GM12878 (cell line): Measurements from ENCODE around the gene SNX32. TPM values are rescaled to one million over a fixed set of nuclear protein-coding genes. Genes with fewer than 3 reads are reported as not detected.

ENCODE experiments used
- ATAC-seq: fragments of 200-7000 bp; cut with Tn5 transposase; 3 replicates; pipeline ENCODE4 v1.9.1; 2020; ENCODE audit warnings: mild to moderate bottlenecking, moderate library complexity
- BruUV-seq: library from RNA; stranded (reverse); fragments of 400-500 nt; replicated peaks from 2 replicates; lab custom pipeline; 2021; lab: Mats Ljungman, UMichigan
- CTCF ChIA-PET: fragments of 300-600 bp; sonication (Branson Sonifier 250); formaldehyde crosslinking; extraction: SDS; loops from one replicate; lab custom pipeline; 2021; ENCODE audit warnings: inconsistent platforms; lab: Yijun Ruan, JAX
- POLR2A ChIA-PET: fragments of 350-600 bp; formaldehyde crosslinking; extraction: SDS; loops from one replicate; lab custom pipeline; 2021; ENCODE audit warnings: inconsistent platforms; lab: Charles Lee
- RAD21 ChIA-PET: fragments of 300-600 bp; sonication (Branson Sonifier 250); formaldehyde crosslinking; loops from one replicate; lab custom pipeline; 2023; ENCODE audit warnings: antibody characterized with exemption; ENCODE audit not compliant: unreplicated experiment; lab: Charles Lee
- SMC1A ChIA-PET: fragments of 300-600 bp; sonication (Branson Sonifier 250); formaldehyde crosslinking; loops from one replicate; lab custom pipeline; 2023; ENCODE audit not compliant: unreplicated experiment, uncharacterized antibody; lab: Charles Lee
- DNase-seq: peaks from one replicate; pipeline ENCODE4 v3.0.0-alpha.2; 2011; ENCODE audit warnings: low read depth, low spot score
- FAIRE-seq: peaks from 3 replicates; lab custom pipeline; 2011; peaks lifted over from hg19 to GRCh38; lab: Jason Lieb, UNC
- H2AFZ ChIP-seq: 2 replicates; pipeline ENCODE4 v1.6.0; 2011; ENCODE audit warnings: low read depth, low read length, control low read depth; ENCODE audit not compliant: control insufficient read depth
- H3K27ac ChIP-seq: 2 replicates; pipeline ENCODE4 v1.5.1; 2011; ENCODE audit warnings: control low read depth; ENCODE audit not compliant: control insufficient read depth, insufficient read depth
- H3K27me3 ChIP-seq, 2 experiments: replicated peaks in 1 of 2; 2 replicates each; pipeline versions ENCODE4 v1.6.0 to v1.6.1; 2011; ENCODE audit warnings: low read length in 1 of 2; ENCODE audit not compliant: control insufficient read depth in 2 of 2, insufficient read depth in 2 of 2
- H3K36me3 ChIP-seq, 2 experiments: 2 replicates each; pipeline ENCODE4 v1.5.1; 2011; ENCODE audit warnings: low read length in 1 of 2; ENCODE audit not compliant: control insufficient read depth in 2 of 2, insufficient read depth in 2 of 2
- H3K4me1 ChIP-seq: 2 replicates; pipeline ENCODE4 v1.6.1; 2011; ENCODE audit warnings: mild to moderate bottlenecking, low read length, moderate library complexity, mixed read lengths; ENCODE audit not compliant: control insufficient read depth, insufficient read depth
- H3K4me2 ChIP-seq: 2 replicates; pipeline ENCODE4 v1.6.0; 2011; ENCODE audit warnings: control low read depth; ENCODE audit not compliant: control insufficient read depth, insufficient read depth
- H3K4me3 ChIP-seq: fragments of 200-600 bp; sonication (generic); 2 replicates; pipeline ENCODE4 v1.5.1; 2016
- H3K79me2 ChIP-seq: 2 replicates; pipeline ENCODE4 v1.6.0; 2011; ENCODE audit warnings: low read length; ENCODE audit not compliant: control insufficient read depth, insufficient read depth
- H3K9ac ChIP-seq: 2 replicates; pipeline ENCODE4 v1.8.0; 2011; ENCODE audit warnings: low read length, control low read depth, mixed read lengths; ENCODE audit not compliant: control insufficient read depth, insufficient read depth
- H3K9me3 ChIP-seq: replicated peaks from 3 replicates; pipeline ENCODE4 v1.5.1; 2011; ENCODE audit warnings: mild to moderate bottlenecking, low read length; ENCODE audit not compliant: control insufficient read depth, insufficient read depth
- H4K20me1 ChIP-seq: 2 replicates; pipeline ENCODE4 v1.6.0; 2011; ENCODE audit not compliant: control insufficient read depth, insufficient read depth
- EED ChIP-seq: sonication (generic); IDR thresholded peaks from 2 replicates; pipeline ENCODE4 v1.6.1; 2016; ENCODE audit warnings: antibody characterized with exemption, low read depth
- FOXM1 ChIP-seq: IDR thresholded peaks from 2 replicates; pipeline ENCODE4 v1.6.1; 2012; ENCODE audit warnings: low read depth, mild to moderate bottlenecking, inconsistent platforms, low read length, moderate library complexity
- GATAD2B ChIP-seq: fragments of 450-650 bp; conservative IDR thresholded peaks from 2 replicates; pipeline ENCODE4 v1.6.1; 2017; ENCODE audit warnings: low read depth, mild to moderate bottlenecking, moderate library complexity
- HCFC1 ChIP-seq: fragments of 150-350 bp; IDR thresholded peaks from 2 replicates; pipeline ENCODE4 v1.6.1; 2014; ENCODE audit warnings: low read length
- JUNB ChIP-seq: IDR thresholded peaks from 2 replicates; pipeline ENCODE4 v1.6.1; 2016; ENCODE audit warnings: antibody characterized with exemption, mild to moderate bottlenecking
- KLF5 ChIP-seq: fragments of 450-650 bp; IDR thresholded peaks from 2 replicates; pipeline ENCODE4 v1.6.1; 2014; ENCODE audit warnings: mild to moderate bottlenecking; ENCODE audit not compliant: partially characterized antibody
- NFXL1 ChIP-seq: fragments of 450-650 bp; IDR thresholded peaks from 2 replicates; pipeline ENCODE4 v1.6.1; 2017; ENCODE audit warnings: antibody characterized with exemption, mild to moderate bottlenecking, borderline replicate concordance
- POLR2AphosphoS5 ChIP-seq: IDR thresholded peaks from 2 replicates; pipeline ENCODE4 v1.6.1; 2011; ENCODE audit warnings: mild to moderate bottlenecking, low read length, inconsistent platforms
- SKIL ChIP-seq: fragments of 450-650 bp; IDR thresholded peaks from 2 replicates; pipeline ENCODE4 v1.6.1; 2017; ENCODE audit warnings: mild to moderate bottlenecking, low read depth, inconsistent platforms; ENCODE audit not compliant: poor library complexity, severe bottlenecking
- SMAD1 ChIP-seq: fragments of 450-650 bp; IDR thresholded peaks from 2 replicates; pipeline ENCODE4 v1.6.1; 2018; ENCODE audit warnings: mild to moderate bottlenecking, low read depth; ENCODE audit not compliant: partially characterized antibody
- TCF12 ChIP-seq: IDR thresholded peaks from 2 replicates; pipeline ENCODE4 v1.6.1; 2011; ENCODE audit warnings: low read depth, mild to moderate bottlenecking, low read length
- ZNF687 ChIP-seq: fragments of 450-650 bp; IDR thresholded peaks from 2 replicates; pipeline ENCODE4 v1.6.1; 2017; ENCODE audit warnings: mild to moderate bottlenecking, moderate library complexity
- ZZZ3 ChIP-seq: IDR thresholded peaks from 2 replicates; pipeline ENCODE4 v1.6.1; 2011; ENCODE audit warnings: low read depth; ENCODE audit not compliant: control insufficient read depth, insufficient read length
- WGBS: methylation state at CpG from one replicate; pipeline ENCODE4 v1.1.6; 2016; ENCODE audit warnings: low lambda C conversion rate; ENCODE audit not compliant: insufficient replicate concordance, insufficient coverage; ENCODE audit errors: missing lambda C conversion rate; 5-methylcytosine and 5-hydroxymethylcytosine counted together
- in situ Hi-C: fragments of 300-500 bp; cut with MboI; formaldehyde crosslinking; loops from 9 replicates; pipeline ENCODE4 v1.14.3; 2018; ENCODE audit warnings: mixed read lengths
- intact Hi-C: fragments of 100-400 bp; cut with micrococcal nuclease; formaldehyde crosslinking; loops from one replicate; pipeline ENCODE4 v1.14.2; 2022; ENCODE audit not compliant: unreplicated experiment
- polyA plus RNA-seq, 11 experiments: library from polyadenylated mRNA; depleted of rRNA in 4 of 11; unstranded in 6 of 11; stranded (reverse) in 5 of 11; fragments of >200 nt; fragmentation: Nextera tagmentation in 4 of 11; fragmentation: Illumina TruSeq in 1 of 11; extraction: Ambion mirVana in 4 of 11; extraction: Trizol in 1 of 11; gene quantifications; 1 replicate in 1 of 11; 2 replicates in 10 of 11; pipeline versions ENCODE4 v1.2.1 to v1.2.3, GENCODE V29; 2011 to 2016; ENCODE audit warnings: inconsistent platforms in 2 of 11, missing spikeins in 2 of 11, low read depth in 1 of 11
- total RNA-seq, 4 experiments: library from RNA; depleted of rRNA in 3 of 4; stranded (reverse); fragments of >200 nt in 3 of 4; fragmentation: Illumina TruSeq in 1 of 4; extraction: Trizol in 1 of 4; gene quantifications; 2 replicates each; pipeline versions ENCODE4 v1.2.1 to v1.2.3, GENCODE V29; 2013 to 2021
- TF ChIP-seq, protein P1 (sequence below): IDR thresholded peaks from 2 replicates; pipeline ENCODE4 v1.6.1; 2011; ENCODE audit warnings: borderline replicate concordance, low read depth, mild to moderate bottlenecking, moderate library complexity, mixed read lengths, low read length; ENCODE audit not compliant: insufficient read depth; ENCODE audit errors: extremely low read length
- TF ChIP-seq, protein P2 (sequence below): IDR thresholded peaks from 2 replicates; pipeline ENCODE4 v1.6.1; 2011; ENCODE audit warnings: mild to moderate bottlenecking, low read depth, low read length, moderate library complexity; ENCODE audit not compliant: insufficient replicate concordance

Gene SNX32
- total and polyA plus RNA-seq, 10 of the 15 experiments (the other 5 are each of a cell fraction or from before 2014, with no cell fraction given), result 0.04 to 1.5 (median 0.11) TPM; not detected in 1

GRCh38 chr11:65791719-65792213 is 42.0 kb upstream of the SNX32 start:
- FAIRE-seq (peak; percentile 95), ATAC-seq (peak; percentile 99), DNase-seq (peak; percentile 73)
- Histone ChIP-seq H3K27ac (peak overlapping the region; percentile 54), H3K79me2 (no peaks in the 10 kb centered on the region), H3K9me3 (no peaks in the 10 kb centered on the region), H3K27me3 (peaks cover 5 to 8% of the 10 kb centered on the region in 2 experiments; a peak in 2 of 4 replicates), H3K4me2 (peak overlapping the region; percentile 80), H3K4me1 (peaks cover 30% of the 10 kb centered on the region), H3K9ac (peak overlapping the region; percentile 19; the same call in 1 of the 2 replicates), H4K20me1 (no peaks in the 10 kb centered on the region), H2AFZ (peak overlapping the region; percentile 76), H3K4me3 (no peak overlapping the region), H3K36me3 (no peaks in the 10 kb centered on the region)
- intact Hi-C loops, result no loop called here
- no TSS peak for BruUV-seq
- in situ Hi-C loops, result no loop called here
- POLR2A ChIA-PET, result interaction anchor here (0.5 to 5.8 kb wide), 13 partner anchors 8 to 869 kb away, joined by 3 to 27 read pairs (median 4); partner anchors contain the start of genes AP5B1 and RELA
- CTCF ChIA-PET, result interaction anchor here (0.6 to 5.9 kb wide), 11 partner anchors 9 to 429 kb away, joined by 3 to 62 read pairs (median 7); partner anchors contain the start of genes AP5B1, CCDC85B, KAT5 and MUS81
- WGBS, result 3% methylated on average over 13 of the region's 13 CpGs
- RAD21 ChIA-PET, result interaction anchor here (1.2 to 2.7 kb wide), 5 partner anchors 9 to 68 kb away, joined by 3 to 24 read pairs (median 6); partner anchors contain the start of gene AP5B1
- SMC1A ChIA-PET, result interaction anchor here (0.9 to 2.7 kb wide), 6 partner anchors 9 to 22 kb away, joined by 3 to 17 read pairs (median 4); no protein-coding TSS in a partner anchor
- TF ChIP-seq TCF12, result peak; percentile 90
- 0 out of 2 replicates have a peak, but pooled peaks have one; percentile 17 for TF ChIP-seq HCFC1
- TF ChIP-seq ZNF687, result peak; percentile 97
- TF ChIP-seq GATAD2B, result peak; percentile 98
- peak; percentile 76 for TF ChIP-seq JUNB
- TF ChIP-seq ZZZ3, result no peak
- TF ChIP-seq KLF5, result no peak
- TF ChIP-seq, protein P1, sequence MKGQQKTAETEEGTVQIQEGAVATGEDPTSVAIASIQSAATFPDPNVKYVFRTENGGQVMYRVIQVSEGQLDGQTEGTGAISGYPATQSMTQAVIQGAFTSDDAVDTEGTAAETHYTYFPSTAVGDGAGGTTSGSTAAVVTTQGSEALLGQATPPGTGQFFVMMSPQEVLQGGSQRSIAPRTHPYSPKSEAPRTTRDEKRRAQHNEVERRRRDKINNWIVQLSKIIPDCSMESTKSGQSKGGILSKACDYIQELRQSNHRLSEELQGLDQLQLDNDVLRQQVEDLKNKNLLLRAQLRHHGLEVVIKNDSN, result no peak
- no peak for TF ChIP-seq NFXL1
- TF ChIP-seq, protein P2, sequence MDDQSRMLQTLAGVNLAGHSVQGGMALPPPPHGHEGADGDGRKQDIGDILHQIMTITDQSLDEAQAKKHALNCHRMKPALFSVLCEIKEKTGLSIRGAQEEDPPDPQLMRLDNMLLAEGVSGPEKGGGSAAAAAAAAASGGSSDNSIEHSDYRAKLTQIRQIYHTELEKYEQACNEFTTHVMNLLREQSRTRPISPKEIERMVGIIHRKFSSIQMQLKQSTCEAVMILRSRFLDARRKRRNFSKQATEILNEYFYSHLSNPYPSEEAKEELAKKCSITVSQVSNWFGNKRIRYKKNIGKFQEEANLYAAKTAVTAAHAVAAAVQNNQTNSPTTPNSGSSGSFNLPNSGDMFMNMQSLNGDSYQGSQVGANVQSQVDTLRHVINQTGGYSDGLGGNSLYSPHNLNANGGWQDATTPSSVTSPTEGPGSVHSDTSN, result peak; percentile 92
- TF ChIP-seq FOXM1, result no peak
- no peak for TF ChIP-seq SMAD1
- TF ChIP-seq SKIL, result peak; percentile 54
- peak; percentile 57; the same call in 1 of the 2 replicates for TF ChIP-seq EED
- peak; percentile 61; the same call in 1 of the 2 replicates for TF ChIP-seq POLR2AphosphoS5
